ENCODE measurements around the gene FHL5. TPM values are rescaled to one million over a fixed set of nuclear protein-coding genes. Genes with fewer than 3 reads are reported as not detected.
"Not testable (repeated sequence)": the region's sequence is repeated elsewhere in the genome, so short reads cannot be mapped to it uniquely, and the experiment has no call there.

Gene FHL5
- total RNA-seq, 4 donors from 2014 or later, result 12.9 to 70.3 (median 23.4) TPM

DNA sequence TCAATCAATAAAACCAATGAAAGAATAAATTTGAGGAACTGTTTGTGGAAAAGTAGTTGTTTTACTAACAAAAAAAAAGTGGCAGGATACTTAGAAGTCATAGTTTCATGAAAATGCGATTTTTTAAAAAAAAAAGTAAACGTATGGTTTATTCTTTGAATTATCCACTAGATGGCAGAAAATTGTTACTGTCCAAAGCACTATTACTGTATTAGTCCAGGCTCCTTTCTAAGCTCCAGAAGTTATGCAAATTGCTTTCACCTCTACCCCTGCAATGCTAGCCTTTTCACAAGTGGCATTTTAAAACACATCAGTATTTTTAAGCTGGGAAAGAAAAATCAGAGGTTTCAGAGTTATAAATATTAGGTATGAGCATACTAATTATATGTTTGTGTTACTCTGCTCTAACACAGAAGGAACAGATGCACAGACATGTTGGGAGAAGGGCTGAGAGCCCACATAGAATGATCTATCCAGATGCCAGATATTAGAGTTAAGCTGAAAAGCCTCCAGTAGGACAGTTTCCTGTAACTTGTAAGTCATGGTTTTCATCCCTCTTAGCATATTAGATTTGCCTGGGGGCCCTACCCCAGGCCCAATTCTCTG is 63.9 kb downstream of the FHL5 start:
- ATAC-seq (ENCODE audit: low FRiP score) (peak; percentile 70), DNase-seq (ENCODE audit: low spot score) (no peak)
- TF ChIP-seq, protein P1, sequence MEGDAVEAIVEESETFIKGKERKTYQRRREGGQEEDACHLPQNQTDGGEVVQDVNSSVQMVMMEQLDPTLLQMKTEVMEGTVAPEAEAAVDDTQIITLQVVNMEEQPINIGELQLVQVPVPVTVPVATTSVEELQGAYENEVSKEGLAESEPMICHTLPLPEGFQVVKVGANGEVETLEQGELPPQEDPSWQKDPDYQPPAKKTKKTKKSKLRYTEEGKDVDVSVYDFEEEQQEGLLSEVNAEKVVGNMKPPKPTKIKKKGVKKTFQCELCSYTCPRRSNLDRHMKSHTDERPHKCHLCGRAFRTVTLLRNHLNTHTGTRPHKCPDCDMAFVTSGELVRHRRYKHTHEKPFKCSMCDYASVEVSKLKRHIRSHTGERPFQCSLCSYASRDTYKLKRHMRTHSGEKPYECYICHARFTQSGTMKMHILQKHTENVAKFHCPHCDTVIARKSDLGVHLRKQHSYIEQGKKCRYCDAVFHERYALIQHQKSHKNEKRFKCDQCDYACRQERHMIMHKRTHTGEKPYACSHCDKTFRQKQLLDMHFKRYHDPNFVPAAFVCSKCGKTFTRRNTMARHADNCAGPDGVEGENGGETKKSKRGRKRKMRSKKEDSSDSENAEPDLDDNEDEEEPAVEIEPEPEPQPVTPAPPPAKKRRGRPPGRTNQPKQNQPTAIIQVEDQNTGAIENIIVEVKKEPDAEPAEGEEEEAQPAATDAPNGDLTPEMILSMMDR (IDR thresholded peaks at IDR 0.05), result no peak

GRCh38 chr6:96631248-96631647 is 68.3 kb downstream of the FHL5 start:
- no peak for ATAC-seq (ENCODE audit: low FRiP score)
- DNase-seq (ENCODE audit: low spot score), result no peak
- TF ChIP-seq, protein P1 (IDR thresholded peaks at IDR 0.05), result no peak

- ATAC-seq (ENCODE audit: low FRiP score); DNase-seq (ENCODE audit: low spot score): not testable (repeated sequence)
These were observed 75.1 kb downstream of the FHL5 start for GRCh38 chr6:96637979-96638378.

GRCh38 chr6:96645106-96645505 is 82.2 kb downstream of the FHL5 start:
- TF ChIP-seq, protein P1 (IDR thresholded peaks at IDR 0.05), result no peak
- ATAC-seq (ENCODE audit: low FRiP score) (no peak), DNase-seq (ENCODE audit: low spot score) (no peak)

DNA sequence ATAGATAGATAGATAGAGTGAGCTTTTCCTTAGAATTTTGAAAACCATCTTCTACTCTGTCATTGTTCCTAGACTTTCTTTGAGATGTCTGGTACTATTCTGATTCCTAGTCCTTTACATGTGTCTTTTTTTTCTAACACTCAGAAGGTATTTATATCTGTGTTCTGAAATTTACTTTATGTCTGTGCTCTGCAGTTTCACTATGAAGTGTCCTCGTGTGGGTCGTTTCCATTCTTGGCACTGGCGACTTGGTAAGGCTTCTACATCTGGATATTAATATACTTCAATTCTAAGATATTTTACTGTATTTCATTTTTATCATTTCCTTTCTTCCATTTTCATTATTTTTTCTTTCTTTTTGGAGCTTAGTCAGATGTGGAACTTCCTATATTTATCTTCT is 87.0 kb downstream of the FHL5 start:
- DNase-seq (ENCODE audit: low spot score) (no peak), ATAC-seq (ENCODE audit: low FRiP score) (no peak)
- TF ChIP-seq, protein P1 (IDR thresholded peaks at IDR 0.05), result no peak

DNA sequence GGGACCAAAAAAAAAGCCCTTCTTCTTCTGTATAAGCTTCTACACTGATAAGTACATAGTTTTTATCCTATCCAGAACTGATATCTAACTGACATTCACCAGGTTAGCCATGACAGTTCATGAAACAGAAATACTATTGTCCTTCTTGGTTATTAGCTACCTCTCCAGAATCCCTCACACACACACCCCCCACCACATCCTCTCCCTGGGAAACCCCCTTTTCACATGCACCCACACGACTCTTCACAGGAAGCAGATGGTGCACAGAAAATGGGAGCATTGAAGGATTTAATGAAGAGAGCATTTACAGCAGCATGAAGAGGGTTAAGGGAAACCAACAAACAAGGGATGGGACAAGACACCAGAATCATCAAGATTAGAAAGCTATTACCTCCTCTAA is 88.9 kb downstream of the FHL5 start:
- ATAC-seq (ENCODE audit: low FRiP score) (no peak), DNase-seq (ENCODE audit: low spot score) (no peak)
- TF ChIP-seq, protein P1 (IDR thresholded peaks at IDR 0.05), result no peak

DNA sequence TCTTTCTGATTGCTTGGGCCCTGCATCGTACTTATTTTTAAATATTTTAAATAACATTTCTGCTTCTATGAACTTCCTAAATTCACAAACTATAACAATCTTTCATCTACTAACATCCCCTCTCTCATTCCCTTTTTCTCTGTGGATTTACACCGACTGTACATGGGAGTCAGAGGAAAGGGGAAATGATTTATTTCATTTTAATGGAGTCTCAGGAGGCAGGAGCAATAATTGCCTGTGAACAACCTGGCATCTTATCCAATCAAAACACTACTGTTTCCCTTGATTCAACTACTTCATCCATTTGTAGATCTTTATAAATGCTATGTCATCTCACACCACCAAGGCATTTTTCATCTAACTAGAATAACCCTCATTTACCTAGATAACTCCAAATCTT is 89.6 kb downstream of the FHL5 start:
- TF ChIP-seq, protein P1 (IDR thresholded peaks at IDR 0.05), result no peak
- ATAC-seq (ENCODE audit: low FRiP score), result no peak
- DNase-seq (ENCODE audit: low spot score), result no peak
